ENCODE measurements around the gene CAPZB. TPM values are rescaled to one million over a fixed set of nuclear protein-coding genes. Genes with fewer than 3 reads are reported as not detected.

CAPZB gene
- total RNA-seq, 1 donor from 2014 or later: 352 TPM

- Mint-ChIP-seq H3K27me3 (ENCODE audit: low read depth) (no peaks in the 10 kb centered on the region), H3K4me3 (ENCODE audit: unreplicated experiment) (no peak overlapping the region), H3K36me3 (ENCODE audit: low read depth) (peaks cover 3% of the 10 kb centered on the region), H3K9me3 (ENCODE audit: low read depth) (no peaks in the 10 kb centered on the region), H3K27ac (ENCODE audit: unreplicated experiment) (no peak overlapping the region), H3K4me1 (ENCODE audit: low read depth) (no peaks in the 10 kb centered on the region)
- DNase-seq (ENCODE audit: low spot score): no peak
- no peak for TF ChIP-seq CTCF (IDR thresholded peaks at IDR 0.05)
These were observed 156.2 kb downstream of the CAPZB start for GRCh38 chr1:19329188-19329587.

GRCh38 chr1:19328486-19328885, 156.9 kb downstream of the CAPZB start:
- H3K9me3 Mint-ChIP-seq (ENCODE audit: low read depth): no peaks in the 10 kb centered on the region
- H3K27me3 Mint-ChIP-seq (ENCODE audit: low read depth): no peaks in the 10 kb centered on the region
- H3K36me3 Mint-ChIP-seq (ENCODE audit: low read depth): peaks cover 3% of the 10 kb centered on the region
- no peaks in the 10 kb centered on the region for H3K4me1 Mint-ChIP-seq (ENCODE audit: low read depth)
- no peak for DNase-seq (ENCODE audit: low spot score)
- peak overlapping the region; percentile 1 for H3K27ac Mint-ChIP-seq (ENCODE audit: unreplicated experiment)
- TF ChIP-seq CTCF (IDR thresholded peaks at IDR 0.05): no peak
- H3K4me3 Mint-ChIP-seq (ENCODE audit: unreplicated experiment): no peak overlapping the region

GRCh38 chr1:19327736-19328135, 157.6 kb downstream of the CAPZB start:
- no peaks in the 10 kb centered on the region for H3K4me1 Mint-ChIP-seq (ENCODE audit: low read depth)
- no peak for DNase-seq (ENCODE audit: low spot score)
- no peaks in the 10 kb centered on the region for H3K27me3 Mint-ChIP-seq (ENCODE audit: low read depth)
- H3K27ac Mint-ChIP-seq (ENCODE audit: unreplicated experiment): peak overlapping the region; percentile 41
- TF ChIP-seq CTCF (IDR thresholded peaks at IDR 0.05): no peak
- H3K36me3 Mint-ChIP-seq (ENCODE audit: low read depth): peaks cover 6% of the 10 kb centered on the region
- H3K4me3 Mint-ChIP-seq (ENCODE audit: unreplicated experiment): no peak overlapping the region
- no peaks in the 10 kb centered on the region for H3K9me3 Mint-ChIP-seq (ENCODE audit: low read depth)

GRCh38 chr1:19327301-19327700, 158.0 kb downstream of the CAPZB start:
- Mint-ChIP-seq H3K27me3 (ENCODE audit: low read depth) (no peaks in the 10 kb centered on the region), H3K9me3 (ENCODE audit: low read depth) (no peaks in the 10 kb centered on the region), H3K27ac (ENCODE audit: unreplicated experiment) (no peak overlapping the region), H3K36me3 (ENCODE audit: low read depth) (peaks cover 8% of the 10 kb centered on the region), H3K4me3 (ENCODE audit: unreplicated experiment) (no peak overlapping the region), H3K4me1 (ENCODE audit: low read depth) (no peaks in the 10 kb centered on the region)
- no peak for DNase-seq (ENCODE audit: low spot score)
- TF ChIP-seq CTCF (IDR thresholded peaks at IDR 0.05): no peak

GRCh38 chr1:19326748-19327065, 158.6 kb downstream of the CAPZB start:
- TF ChIP-seq CTCF (IDR thresholded peaks at IDR 0.05): no peak
- H3K9me3 Mint-ChIP-seq (ENCODE audit: low read depth): no peaks in the 10 kb centered on the region
- no peak for DNase-seq (ENCODE audit: low spot score)
- H3K4me1 Mint-ChIP-seq (ENCODE audit: low read depth): no peaks in the 10 kb centered on the region
- H3K27me3 Mint-ChIP-seq (ENCODE audit: low read depth): no peaks in the 10 kb centered on the region
- H3K36me3 Mint-ChIP-seq (ENCODE audit: low read depth): peaks cover 8% of the 10 kb centered on the region
- no peak overlapping the region for H3K27ac Mint-ChIP-seq (ENCODE audit: unreplicated experiment)
- no peak overlapping the region for H3K4me3 Mint-ChIP-seq (ENCODE audit: unreplicated experiment)

Data from chondrocyte (in vitro differentiated cells).